GM04503 (cell line): ENCODE results near the gene ADIPOR2.
"Not testable (repeated sequence)": the region's sequence is repeated elsewhere in the genome, so short reads cannot be mapped to it uniquely, and the experiment has no call there.

Experiments
- DNase-seq: peaks from one replicate; pipeline ENCODE4 v3.0.0-alpha.2; 2012; ENCODE audit warnings: low read depth

Gene ADIPOR2

DNA sequence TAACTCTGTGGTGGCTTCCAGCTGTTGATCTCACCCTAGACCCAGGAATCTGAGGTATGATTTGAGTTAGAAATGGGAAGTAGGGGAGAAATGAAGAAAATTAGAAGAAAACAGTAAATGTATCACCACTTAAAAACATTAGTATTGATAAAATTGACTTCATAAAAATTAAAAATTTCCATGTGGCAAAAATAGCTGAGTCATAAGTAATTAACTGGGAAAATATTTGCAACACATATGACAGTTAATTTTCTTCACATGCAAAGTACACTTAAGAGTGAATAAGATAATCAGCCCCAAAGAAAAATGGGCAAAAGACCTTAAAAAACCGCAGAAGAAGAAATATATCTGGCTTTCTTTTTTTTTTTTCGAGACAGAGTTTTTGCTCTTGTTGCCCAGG, 25.5 kb upstream of the ADIPOR2 start:
- DNase-seq: no peak

DNA sequence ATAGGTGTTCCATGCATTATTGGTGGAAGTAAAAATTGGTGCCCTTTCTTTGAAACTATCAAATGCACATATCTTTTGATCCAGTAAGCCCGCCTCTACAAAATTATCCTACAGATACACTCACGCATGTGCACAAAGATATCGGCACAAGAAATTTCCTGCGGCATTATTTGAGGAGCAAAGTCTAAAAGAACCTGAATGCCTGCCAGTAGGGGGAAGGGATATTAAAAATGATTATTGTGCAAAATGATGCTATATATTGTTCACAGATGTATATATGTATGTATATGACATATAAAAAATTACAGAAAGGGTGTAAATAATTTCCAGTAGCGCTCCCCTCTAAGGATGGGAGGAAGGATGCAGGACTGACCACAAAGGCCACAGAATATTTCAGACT, 24.7 kb upstream of the ADIPOR2 start:
- DNase-seq: no peak

DNA sequence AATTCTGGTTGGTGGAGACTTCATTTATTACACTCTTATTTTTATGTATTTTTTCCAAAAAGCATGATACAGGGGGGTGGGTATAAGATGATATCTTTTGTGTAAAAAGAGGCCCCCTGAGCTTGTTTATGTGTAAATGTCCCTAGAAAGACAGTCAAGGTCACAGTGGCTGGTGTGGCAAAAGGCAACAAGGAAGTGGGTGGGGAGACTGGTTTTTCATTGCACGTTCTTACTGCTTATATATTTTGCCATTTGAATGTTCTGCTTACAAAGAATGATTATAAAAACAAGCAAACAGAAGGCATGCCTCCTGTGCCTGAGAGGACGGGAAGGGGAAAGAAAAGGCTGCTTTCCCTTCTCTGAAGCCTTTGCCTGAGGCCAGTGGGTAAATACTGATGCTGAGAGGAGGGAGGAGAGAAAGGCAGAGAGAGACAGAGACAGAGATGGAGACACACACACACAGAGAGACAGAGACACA, 24.1 kb upstream of the ADIPOR2 start:
- DNase-seq: no peak

DNA sequence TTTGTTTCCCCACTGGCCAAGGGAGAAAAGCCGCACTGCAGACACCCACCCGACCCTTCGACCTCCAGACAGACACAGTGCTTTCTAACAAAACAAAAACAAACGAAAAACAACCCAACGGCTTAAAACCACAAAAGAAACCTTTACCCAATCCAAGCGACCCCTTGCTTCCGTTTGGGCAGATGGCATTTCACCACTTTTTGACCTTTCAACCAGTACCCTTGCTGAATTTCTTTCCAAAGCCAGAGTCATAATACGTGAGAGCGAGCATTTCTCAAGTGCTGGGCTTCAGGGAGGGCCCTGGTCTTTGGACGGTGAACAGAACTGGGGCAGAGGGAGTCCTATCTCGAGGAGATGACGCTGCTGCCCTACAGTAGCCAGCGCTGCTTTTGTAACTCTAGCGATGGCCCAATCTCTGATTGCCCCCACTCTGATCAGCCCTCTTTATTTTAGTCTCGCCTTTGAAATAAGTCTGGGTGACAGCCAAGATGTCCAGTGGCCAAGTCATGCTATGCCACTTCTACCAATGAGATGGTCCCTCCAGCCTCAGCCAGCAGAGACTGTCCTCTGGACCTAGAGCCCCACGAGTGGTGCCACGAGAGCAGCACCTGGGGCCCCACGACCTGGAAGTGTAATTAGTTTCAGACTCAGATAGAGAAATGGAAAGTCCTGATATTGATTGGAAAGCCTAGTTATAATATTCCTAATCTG, 21.9 kb upstream of the ADIPOR2 start:
- no peak for DNase-seq

DNA sequence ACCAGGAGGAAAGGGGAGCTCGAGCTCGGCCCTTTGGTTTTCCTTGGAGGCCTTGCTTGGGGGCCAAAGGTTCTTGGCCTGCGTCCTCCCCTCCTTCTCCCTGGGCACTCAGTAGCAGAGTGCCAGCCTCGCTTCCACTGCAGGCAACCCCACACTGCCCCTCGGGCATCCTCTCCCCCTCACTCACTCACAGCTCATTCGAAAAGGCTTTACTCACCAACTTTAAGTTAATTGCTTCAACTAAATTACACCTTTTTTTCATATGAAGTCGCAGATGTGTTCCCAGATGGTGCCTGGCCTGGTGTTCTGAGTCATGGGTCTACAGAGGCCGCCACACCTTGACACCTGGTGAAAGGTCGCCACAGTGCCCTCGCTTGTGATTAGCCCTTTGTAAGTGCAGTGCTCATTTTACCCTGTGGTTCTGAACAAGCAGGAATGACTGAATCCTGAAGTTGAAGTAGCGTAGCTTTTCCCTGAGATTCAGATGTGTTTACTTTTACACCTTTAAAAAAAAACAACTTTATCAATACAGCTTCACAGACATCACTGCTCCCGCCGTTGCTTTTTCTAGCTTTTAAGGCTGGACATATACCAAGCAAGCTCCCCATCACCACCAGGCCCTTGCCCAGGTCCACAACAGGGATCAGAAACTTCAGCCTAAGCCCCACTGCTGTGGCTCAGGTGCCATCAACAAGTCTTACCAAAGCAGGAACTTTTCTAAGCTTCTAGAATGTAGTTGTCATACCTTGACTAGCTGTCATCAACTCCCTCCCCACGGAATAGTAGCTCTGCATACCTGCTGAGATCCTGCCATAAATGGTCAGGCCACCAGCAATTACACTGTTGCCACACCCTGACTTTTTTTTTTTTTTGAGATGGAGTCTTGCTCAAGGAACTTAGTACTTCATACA, 20.3 kb upstream of the ADIPOR2 start:
- DNase-seq: no peak

DNA sequence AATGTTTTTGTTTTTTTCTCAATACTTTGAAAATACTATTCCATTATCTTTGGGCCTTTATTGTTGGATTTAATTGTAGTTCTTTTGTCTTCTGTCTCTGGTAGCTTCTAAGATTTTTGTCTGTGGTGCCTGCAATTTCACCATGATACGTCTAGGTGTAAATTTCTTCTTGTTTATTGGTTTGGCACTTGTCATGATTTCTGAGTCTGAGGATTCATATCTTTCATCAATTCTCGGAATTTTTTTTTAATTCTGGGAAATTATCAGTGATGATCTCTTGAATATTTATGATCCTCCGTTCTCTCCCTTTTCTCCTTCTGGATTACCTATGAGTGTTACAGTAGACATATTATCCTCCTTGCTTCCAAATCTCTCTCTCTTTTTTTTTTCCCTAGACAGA, 14.8 kb upstream of the ADIPOR2 start:
- no peak for DNase-seq

DNA sequence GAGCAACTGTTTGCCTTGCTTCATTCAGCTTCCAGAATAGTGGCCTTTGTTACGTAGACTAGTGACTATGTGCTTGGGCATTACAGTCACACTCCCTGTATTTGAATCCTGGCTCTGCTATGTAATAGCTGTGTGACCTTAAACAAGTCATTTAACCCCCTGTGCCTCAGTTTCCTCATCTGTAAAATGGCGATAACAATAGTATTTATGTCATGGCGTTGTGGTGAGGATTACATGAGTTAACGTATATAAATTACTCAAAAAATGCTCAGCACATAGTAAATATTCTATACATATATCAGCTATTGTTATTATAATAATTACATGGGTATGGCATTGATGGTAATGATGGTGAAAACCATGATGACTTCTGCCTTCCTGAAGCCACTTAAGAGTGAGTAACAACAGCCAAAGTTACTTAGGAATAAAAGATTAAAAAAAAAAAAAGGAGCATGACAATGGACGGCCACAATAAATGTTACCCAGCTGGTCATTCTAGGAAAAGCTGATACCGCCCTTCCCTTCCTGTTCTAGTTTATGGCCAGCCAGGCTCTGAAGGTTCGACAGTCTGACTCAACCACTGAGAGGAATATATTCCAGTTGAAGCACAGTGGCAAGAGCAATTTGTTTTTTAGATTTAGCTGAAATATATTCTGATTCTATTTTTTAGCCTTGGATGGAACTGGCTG, 9.9 kb upstream of the ADIPOR2 start:
- DNase-seq: no peak

DNA sequence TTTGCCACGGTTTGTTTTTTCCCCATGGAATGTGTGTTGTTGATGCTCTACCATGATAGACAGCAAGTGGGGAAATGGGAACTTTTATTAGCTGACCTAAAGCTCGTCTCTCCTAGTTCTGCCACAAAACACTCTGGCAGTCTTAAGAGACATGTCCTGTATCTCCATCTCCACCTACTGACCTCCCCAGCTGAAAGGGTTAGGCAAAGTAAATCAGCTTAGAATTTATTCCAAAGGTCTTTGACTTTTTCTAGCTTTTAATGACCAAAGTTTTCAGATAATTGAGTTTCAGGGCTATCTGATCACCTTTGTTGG, 9.4 kb upstream of the ADIPOR2 start:
- no peak for DNase-seq

DNA sequence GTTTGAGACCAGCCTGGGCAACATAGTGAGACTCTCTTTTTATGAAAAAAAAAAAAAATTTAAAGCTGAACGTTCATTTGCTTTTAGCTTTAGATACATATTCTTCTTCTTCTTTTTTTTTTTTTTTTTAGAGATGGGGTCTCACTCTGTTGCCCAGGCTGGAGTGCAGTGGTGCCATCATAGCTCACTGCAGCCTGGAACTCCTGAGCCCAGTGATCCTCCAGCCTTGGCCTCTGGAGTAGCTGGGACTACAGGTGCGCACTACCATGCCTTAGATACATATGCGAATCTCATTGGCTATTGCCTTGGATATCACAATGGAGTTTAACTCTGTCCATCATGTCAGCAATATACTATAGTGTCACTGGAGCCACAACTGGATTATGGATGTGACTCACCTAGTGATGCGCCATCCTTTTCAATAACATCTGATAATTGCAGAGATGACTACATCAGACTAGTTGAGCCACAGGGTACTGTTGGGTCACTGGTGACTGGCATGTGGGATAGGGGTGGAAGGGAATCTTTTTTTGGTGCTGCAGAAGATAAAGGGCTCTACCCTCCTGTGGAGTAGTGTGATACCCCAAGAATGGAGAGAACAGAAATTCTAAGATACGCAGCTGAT, 2.7 kb upstream of the ADIPOR2 start:
- DNase-seq: no peak

DNA sequence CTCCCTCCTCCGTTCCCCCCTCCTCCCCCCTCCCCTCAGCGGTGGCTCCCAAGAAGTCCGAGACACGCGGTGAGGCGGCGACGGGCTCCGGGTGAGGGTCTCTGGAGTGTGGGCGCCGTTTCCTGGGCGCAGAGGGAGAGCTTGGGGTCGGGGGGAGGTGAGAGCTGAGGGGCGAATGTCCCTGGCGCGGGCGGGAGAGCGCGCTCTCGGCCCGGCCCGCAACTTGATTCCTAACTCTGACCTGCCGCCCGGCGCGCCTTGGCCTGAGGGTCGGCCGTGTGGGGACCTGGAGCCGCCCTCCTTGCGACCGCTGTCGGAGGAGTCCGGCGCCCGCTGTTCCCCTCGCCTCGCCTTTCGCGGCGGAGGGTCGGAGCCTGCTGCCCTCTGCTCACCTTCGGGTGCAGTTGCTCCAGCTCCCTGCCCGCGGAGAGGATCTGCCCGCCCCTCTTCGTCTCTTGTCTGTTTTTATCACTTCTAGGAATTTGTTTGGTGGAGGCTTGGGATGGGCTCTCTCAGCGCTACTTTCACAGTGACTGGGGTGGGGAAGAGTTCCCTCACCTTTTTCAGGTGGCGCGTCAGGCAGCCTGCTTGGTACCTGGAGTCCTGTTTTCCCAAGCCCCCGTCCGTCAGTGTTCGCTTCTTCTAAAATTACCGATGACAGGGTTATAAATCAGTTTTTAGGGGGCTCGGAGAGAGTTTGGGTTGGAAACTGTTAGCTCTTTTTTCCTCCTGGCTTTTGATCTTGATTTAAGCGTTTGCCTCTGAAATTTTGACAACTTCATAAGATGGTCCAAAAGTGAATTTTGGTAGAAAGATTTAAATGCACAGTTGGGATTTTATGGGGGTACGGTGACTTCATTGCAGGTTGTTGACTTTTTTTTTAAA, 495 bp downstream of the ADIPOR2 start:
- no peak for DNase-seq

DNA sequence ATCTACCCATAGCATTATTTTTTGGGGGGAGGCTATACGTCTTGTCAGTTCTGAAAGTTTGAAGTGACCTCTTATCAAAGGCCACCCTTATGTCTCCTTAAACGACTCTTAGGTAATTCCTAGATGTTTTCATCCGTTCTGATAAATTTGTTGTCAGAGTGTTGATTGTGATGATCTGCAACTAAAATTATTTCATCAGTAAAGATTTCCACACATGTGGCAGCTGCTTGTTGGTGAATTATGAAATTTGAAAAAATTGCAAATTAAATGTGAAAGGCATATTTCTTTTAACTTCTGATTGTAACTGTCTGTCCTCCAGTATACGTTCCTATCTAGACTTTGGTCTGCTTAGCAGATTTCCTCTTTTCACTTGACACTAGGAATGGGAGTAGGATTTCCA, 1.4 kb downstream of the ADIPOR2 start:
- no peak for DNase-seq

DNA sequence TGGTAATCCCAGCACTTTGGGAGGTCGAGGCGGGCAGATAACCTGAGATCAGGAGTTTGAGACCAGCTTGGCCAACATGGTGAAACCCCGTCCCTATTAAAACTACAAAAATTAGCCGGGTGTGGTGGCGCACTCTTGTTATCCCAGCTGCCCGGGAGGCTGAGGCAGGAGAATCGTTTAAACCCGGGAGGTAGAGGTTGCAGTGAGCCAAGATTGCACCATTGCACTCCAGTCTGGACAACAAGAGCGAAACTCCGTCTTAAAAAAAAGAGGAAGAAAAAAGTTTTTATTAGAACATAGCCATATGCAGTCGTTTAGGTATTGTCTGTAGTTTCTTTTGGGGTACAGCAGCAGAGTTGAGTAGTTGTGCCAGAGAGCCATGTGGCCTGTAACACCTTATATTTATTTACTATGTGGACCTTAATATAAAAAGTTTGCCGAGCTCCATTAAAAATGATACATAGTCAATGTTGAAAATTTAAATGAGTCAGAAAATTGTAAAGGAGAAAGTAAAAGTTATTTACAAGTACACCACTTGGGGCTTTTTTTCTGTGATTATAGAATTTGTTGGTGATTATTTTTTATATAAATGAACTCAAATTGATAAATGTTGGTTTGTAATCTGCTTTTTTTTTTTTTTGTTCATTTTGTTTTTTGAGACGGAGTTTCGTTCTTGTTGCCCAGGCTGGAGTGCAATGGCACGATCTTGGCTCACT, 2.2 kb downstream of the ADIPOR2 start:
- DNase-seq: no peak

DNA sequence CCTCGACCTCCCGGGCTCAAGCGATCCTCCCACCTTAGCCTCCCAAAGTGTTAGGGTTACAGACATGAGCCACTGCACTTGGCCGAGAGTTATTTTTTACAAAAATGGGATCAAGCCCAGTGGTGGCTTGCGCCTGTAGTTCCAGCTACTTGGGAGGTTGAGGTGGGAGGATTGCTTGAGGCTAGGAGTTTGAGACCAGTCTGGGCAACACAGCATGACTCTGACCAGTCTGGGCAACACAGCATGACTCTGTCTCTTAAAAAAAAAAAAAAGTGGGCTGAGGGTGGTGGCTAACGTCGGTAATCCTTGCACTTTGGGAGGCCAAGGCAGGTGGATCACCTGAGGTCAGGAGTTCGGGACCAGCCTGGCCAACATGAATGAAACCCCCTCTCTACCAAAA, 4.2 kb downstream of the ADIPOR2 start:
- not testable (repeated sequence) for DNase-seq

DNA sequence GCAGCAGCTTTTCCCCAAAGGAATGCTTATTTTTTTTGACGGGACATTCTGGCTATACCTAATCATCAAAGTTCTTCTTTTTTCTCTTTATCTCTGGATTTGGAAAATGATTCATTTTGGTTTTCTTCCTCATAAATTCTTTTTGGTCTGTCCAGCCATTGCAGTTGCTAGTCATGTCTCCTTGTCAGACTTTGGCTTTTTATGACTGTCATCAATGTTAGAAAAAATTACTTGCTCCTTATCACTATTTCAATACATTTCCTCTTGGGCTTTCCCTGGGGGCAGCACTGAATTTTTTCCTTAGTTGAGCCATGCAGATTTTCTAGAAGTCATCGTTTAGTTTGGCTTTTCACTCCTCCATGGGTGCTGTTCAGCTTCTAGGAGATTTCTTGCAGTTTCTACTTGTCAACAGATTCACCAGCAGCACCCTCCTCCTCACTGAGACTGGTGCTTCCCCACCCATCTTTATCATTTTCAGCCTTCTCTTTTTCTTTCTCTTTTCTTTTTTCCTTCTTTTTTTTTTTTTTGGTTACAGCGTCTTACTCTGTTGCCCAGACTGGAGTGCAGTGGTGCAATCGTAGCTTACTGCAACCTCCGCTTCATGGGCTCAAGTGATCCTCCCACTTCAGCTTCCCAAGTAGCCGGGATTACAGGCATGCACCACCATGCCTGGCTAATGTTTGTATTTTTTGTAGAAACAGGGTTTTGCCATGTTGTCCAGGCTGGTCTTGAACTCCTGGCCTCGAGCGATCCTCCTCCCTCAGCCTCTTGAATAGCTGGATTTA, 5.2 kb downstream of the ADIPOR2 start:
- DNase-seq: no peak

DNA sequence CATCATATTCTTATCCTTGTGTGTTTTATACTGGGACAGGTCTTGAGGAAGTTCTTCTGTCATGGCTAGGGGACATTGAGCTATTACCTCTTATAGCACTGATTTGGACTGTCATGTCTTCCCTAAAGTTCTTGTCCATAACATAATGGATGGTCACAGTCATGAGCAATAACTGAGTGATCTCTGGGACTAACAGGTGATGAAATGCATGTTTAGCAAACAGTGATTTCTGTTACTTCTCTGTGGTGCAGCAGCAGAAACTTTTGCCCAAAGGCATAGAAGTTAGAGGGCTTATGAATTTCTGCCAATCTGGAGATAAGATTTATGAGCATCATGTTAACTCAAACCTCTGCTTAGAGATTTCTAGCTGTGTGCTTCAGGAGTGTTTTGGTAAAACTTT, 5.9 kb downstream of the ADIPOR2 start:
- no peak for DNase-seq

DNA sequence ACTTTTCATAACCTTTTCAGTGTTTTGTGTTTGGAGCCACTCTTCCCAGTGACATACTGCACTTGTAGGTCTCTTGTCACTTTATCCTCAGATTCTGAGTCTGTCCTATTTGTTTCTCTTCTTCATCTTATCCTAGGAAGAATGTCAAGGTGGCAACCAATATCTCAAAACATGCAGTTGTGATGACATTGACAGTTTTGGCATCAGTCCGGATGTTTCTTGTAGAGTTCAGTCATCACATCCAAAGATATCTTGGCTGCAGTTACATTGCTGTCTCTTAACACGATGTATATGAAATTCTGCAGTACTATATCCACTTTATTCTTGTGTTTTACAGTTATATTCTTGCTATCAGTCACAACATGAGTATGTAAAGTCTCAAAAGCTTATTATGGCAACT, 6.4 kb downstream of the ADIPOR2 start:
- DNase-seq: no peak

DNA sequence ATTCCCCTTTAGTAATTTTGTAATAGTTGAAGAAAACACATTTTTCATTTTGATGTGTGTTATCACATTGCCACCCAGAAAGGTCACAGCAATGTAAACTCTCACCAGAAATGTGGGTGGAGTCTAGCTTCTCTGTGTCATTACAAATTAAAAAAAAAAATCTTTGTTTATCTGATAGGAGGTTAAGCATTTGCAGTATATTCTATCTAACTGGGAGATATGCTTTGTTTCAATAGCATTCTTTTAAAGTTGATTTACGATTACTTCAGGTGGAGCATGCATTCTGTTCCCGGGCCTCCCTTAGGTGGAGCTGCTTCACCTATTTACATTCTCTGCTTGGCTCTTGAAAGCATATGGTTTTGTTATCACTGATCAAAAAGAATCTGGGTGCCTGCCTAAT, 7.8 kb downstream of the ADIPOR2 start:
- no peak for DNase-seq

DNA sequence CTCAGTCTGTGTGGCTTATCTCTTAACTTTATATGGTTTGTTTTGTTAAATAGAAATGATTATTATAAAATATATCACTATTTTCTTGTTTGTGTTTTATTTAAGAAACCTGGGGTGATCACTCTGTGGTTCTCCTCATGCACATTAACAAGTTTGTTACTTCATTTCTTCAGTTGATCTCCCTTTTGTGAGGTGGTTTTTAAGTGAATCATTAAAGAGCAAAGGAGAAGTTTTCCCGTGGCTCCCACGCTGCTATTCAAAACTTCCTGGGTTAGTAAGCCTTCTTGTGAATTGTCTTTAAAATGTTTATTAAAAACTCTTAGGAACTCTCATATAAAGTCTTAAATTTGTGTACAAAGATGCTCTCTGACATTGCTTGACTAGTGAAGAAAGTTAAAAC, 11.8 kb downstream of the ADIPOR2 start:
- no peak for DNase-seq

DNA sequence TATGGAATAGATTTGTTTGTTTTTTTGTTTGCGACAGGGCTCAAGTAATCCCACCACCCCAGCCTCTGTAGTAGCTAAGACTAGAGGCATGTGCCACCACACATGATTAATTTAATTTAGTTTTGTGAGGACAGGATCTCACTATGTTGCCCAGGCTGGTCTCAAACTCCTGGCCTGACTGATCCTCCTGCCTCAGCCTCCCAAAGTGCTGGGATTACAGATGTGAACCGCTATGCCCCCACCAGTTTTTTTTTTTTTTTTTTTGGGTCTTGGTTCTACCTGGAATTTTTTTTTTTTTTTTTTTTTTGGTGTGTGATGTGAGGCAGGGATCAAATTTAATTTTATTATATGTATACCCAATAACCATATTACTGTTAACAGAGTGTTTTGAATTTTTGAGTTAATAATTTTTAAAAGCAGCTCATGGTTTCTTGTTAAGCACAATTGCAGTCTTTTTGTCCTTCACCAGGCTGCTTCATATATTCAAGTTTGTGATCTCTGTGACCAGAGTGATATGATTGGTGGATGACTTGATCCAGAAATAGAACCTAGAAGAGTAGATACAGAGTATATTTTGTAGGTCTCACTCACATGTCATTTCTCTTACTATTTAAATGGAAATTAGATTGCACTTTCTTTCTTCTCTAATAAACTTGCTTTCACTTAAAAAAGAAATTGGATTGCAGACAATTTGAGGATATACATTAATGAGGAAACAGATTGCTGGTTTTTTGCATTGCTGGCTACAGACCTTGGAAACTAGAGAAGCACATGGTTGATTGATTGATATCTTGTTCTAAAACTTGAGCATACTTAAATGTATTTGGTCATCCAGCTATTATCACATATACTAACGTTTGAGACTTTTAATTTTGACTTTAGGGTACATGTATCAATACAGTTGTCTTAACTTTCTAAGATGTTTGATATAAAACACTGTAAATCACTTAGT, 13.2 kb downstream of the ADIPOR2 start:
- DNase-seq: no peak
